HCT116 (cell line): ENCODE data around the gene NPHP3. TPM values are rescaled to one million over a fixed set of nuclear protein-coding genes. Genes with fewer than 3 reads are reported as not detected.

Experiments used
- ATAC-seq: fragments of 200-7000 bp; cut with Tn5 transposase; 2 replicates; pipeline ENCODE4 v1.9.1; 2020; ENCODE audit warnings: mild to moderate bottlenecking, moderate library complexity
- BruUV-seq: library from RNA; stranded (reverse); fragments of 400-500 nt; replicated peaks from 2 replicates; lab custom pipeline; 2021; lab: Mats Ljungman, UMichigan
- CTCF ChIA-PET: fragments of 300-600 bp; sonication (Branson Sonifier 250); formaldehyde crosslinking; loops from one replicate; lab custom pipeline; 2021; ENCODE audit warnings: antibody characterized with exemption; lab: Charles Lee
- POLR2A ChIA-PET: fragments of 300-600, 350-600 bp; sonication (Branson Sonifier 250); formaldehyde crosslinking; loops from one replicate; lab custom pipeline; 2021; ENCODE audit warnings: antibody characterized with exemption; lab: Charles Lee
- RAD21 ChIA-PET, 2 experiments: fragments of 300-600 bp; sonication (Branson Sonifier 250); formaldehyde crosslinking; loops; one replicate each; lab custom pipeline; 2023; ENCODE audit warnings: low total read pairs in 2 of 2; ENCODE audit not compliant: uncharacterized antibody in 2 of 2, unreplicated experiment in 2 of 2, low non-redundant PET in 1 of 2; lab: Charles Lee
- DNase-seq: peaks from one replicate; pipeline ENCODE4 v3.0.0-alpha.2; 2010; ENCODE audit warnings: low read depth, low spot score
- H2AFZ ChIP-seq: fragments of 200-600 bp; shearing (Covaris generic), sonication (generic); 2 replicates; pipeline ENCODE4 v1.6.1; 2017; ENCODE audit warnings: low read depth, mixed run types, mixed read lengths, antibody characterized with exemption, low read length; ENCODE audit not compliant: poor library complexity, severe bottlenecking
- H3K27ac ChIP-seq: 2 replicates; pipeline ENCODE4 v1.5.1; 2012; ENCODE audit warnings: low read depth, low read length
- H3K27me3 ChIP-seq: fragments of 200-600 bp; sonication (generic); 2 replicates; pipeline ENCODE4 v1.6.1; 2016; ENCODE audit warnings: mixed run types, low read length, mixed read lengths; ENCODE audit not compliant: insufficient read depth
- H3K36me3 ChIP-seq, 2 experiments: fragments of 200-500 bp in 1 of 2; fragments of 200-600 bp in 1 of 2; sonication (Bioruptor generic) in 1 of 2; sonication (generic) in 1 of 2; 2 replicates each; pipeline versions ENCODE4 v1.5.1 to v1.6.1; 2014 to 2016; ENCODE audit warnings: low read length in 2 of 2, inconsistent platforms in 1 of 2, mixed read lengths in 1 of 2, mixed run types in 1 of 2; ENCODE audit not compliant: insufficient read depth in 2 of 2, control insufficient read depth in 1 of 2
- H3K4me1 ChIP-seq, 2 experiments: fragments of 200-600 bp in 1 of 2; sonication (generic) in 1 of 2; 2 replicates each; pipeline versions ENCODE4 v1.5.1 to v1.6.1; 2012 to 2017; ENCODE audit warnings: low read length in 2 of 2, inconsistent platforms in 1 of 2, mild to moderate bottlenecking in 1 of 2, mixed read lengths in 1 of 2, mixed run types in 1 of 2, moderate library complexity in 1 of 2; ENCODE audit not compliant: insufficient read depth in 2 of 2, control insufficient read depth in 1 of 2
- H3K4me2 ChIP-seq: fragments of 200-600 bp; sonication (generic); 2 replicates; pipeline ENCODE4 v1.6.1; 2017; ENCODE audit warnings: mixed run types, low read length, mixed read lengths
- H3K4me3 ChIP-seq, 2 experiments: fragments of 200-600 bp in 1 of 2; sonication (generic) in 1 of 2; replicated peaks in 1 of 2; 2 replicates each; pipeline ENCODE4 v1.5.1; 2011 to 2016; ENCODE audit warnings: low read length in 2 of 2, control low read depth in 1 of 2, low read depth in 1 of 2, mild to moderate bottlenecking in 1 of 2, mixed read lengths in 1 of 2, mixed run types in 1 of 2
- H3K79me2 ChIP-seq: fragments of 200-600 bp; sonication (generic); 2 replicates; pipeline ENCODE4 v1.6.1; 2017; ENCODE audit warnings: mild to moderate bottlenecking, mixed run types, low read length, moderate library complexity, mixed read lengths; ENCODE audit not compliant: insufficient read depth
- H3K9ac ChIP-seq: fragments of 200-600 bp; sonication (generic); 2 replicates; pipeline ENCODE4 v1.6.1; 2016; ENCODE audit warnings: low read length, mixed read lengths
- H3K9me2 ChIP-seq: fragments of 200-600 bp; sonication (generic), shearing (Covaris generic); 2 replicates; pipeline ENCODE4 v1.6.1; 2017; ENCODE audit warnings: mixed run types, mild to moderate bottlenecking, moderate library complexity; ENCODE audit not compliant: insufficient read depth
- H3K9me3 ChIP-seq, 2 experiments: fragments of 200-500 bp in 1 of 2; fragments of 200-600 bp in 1 of 2; sonication (Bioruptor generic) in 1 of 2; sonication (generic) in 1 of 2; 2 replicates each; pipeline ENCODE4 v1.6.1; 2014 to 2017; ENCODE audit warnings: low read length in 2 of 2, mixed read lengths in 2 of 2, inconsistent platforms in 1 of 2, low read depth in 1 of 2, mild to moderate bottlenecking in 1 of 2, mixed run types in 1 of 2, moderate library complexity in 1 of 2; ENCODE audit not compliant: control insufficient read depth in 1 of 2, insufficient read depth in 1 of 2
- H4K20me1 ChIP-seq: fragments of 200-600 bp; sonication (generic), shearing (Covaris generic); 2 replicates; pipeline ENCODE4 v1.6.1; 2017; ENCODE audit warnings: mixed run types, mild to moderate bottlenecking, moderate library complexity; ENCODE audit not compliant: insufficient read depth
- ATF3 ChIP-seq: IDR thresholded peaks from 2 replicates; pipeline ENCODE4 v1.6.1; 2012
- CBX3 ChIP-seq: IDR thresholded peaks from 2 replicates; pipeline ENCODE4 v1.6.1; 2012; ENCODE audit warnings: low read depth
- EGR1 ChIP-seq: IDR thresholded peaks from 2 replicates; pipeline ENCODE4 v1.6.1; 2012; ENCODE audit warnings: low read depth
- JUND ChIP-seq: IDR thresholded peaks from 2 replicates; pipeline ENCODE4 v1.6.1; 2012
- POLR2AphosphoS5 ChIP-seq: IDR thresholded peaks from 2 replicates; pipeline ENCODE4 v1.6.1; 2011; ENCODE audit warnings: mild to moderate bottlenecking, low read depth, low read length, moderate library complexity
- REST ChIP-seq: IDR thresholded peaks from 2 replicates; pipeline ENCODE4 v1.6.1; 2012; ENCODE audit warnings: low read depth
- SRF ChIP-seq: IDR thresholded peaks from 2 replicates; pipeline ENCODE4 v1.6.1; 2012; ENCODE audit warnings: low read depth
- ZNF274 ChIP-seq: fragments of 200-500 bp; sonication (Bioruptor generic); IDR thresholded peaks from 2 replicates; pipeline ENCODE4 v1.6.1; 2014; ENCODE audit warnings: mild to moderate bottlenecking, low read depth, low read length, inconsistent platforms
- intact Hi-C: fragments of 100-400 bp; cut with micrococcal nuclease; formaldehyde crosslinking; loops from 2 replicates; pipeline ENCODE4 v1.10.0; 2022
- total RNA-seq: library from RNA; stranded (reverse); gene quantifications from one replicate; pipeline ENCODE4 v1.2.1, GENCODE V29; 2021; ENCODE audit not compliant: unreplicated experiment

NPHP3 gene
- total RNA-seq, 1 experiment from 2014 or later: 15.5 TPM

- no peak overlapping the region for H3K27ac ChIP-seq
- no peaks in the 10 kb centered on the region; a peak in 1 of 4 replicates for H3K9me3 ChIP-seq
- peaks cover 24 to 28% of the 10 kb centered on the region in 2 experiments for H3K36me3 ChIP-seq
- TF ChIP-seq POLR2AphosphoS5 (no peak), JUND (no peak), REST (no peak), SRF (no peak), CBX3 (no peak), ZNF274 (no peak), ATF3 (no peak), EGR1 (no peak)
- TF ChIP-seq, all 23 proteins: peak for 0
- no peaks in the 10 kb centered on the region for H3K4me1 ChIP-seq
- ChIA-PET RAD21 (no interaction called here), CTCF (interaction anchor here (1.1 kb wide), 1 partner anchor 27 kb away, joined by 3 read pairs; no protein-coding TSS in a partner anchor), POLR2A (interaction anchor here (1.4 kb wide), 1 partner anchor 10 kb away, joined by 3 read pairs; the partner anchor contains the start of genes ACAD11 and UBA5)
- H4K20me1 ChIP-seq: no peaks in the 10 kb centered on the region
- peaks cover 36% of the 10 kb centered on the region for H3K79me2 ChIP-seq
- ATAC-seq (no peak), DNase-seq (no peak)
- no peak overlapping the region for H3K4me3 ChIP-seq
- H3K9me2 ChIP-seq: no peaks in the 10 kb centered on the region
- H3K4me2 ChIP-seq: no peak overlapping the region
- no peaks in the 10 kb centered on the region for H3K27me3 ChIP-seq
- H2AFZ ChIP-seq: no peak overlapping the region
- no TSS peak for BruUV-seq
- intact Hi-C loops: no loop called here
- H3K9ac ChIP-seq: no peak overlapping the region
Measured at GRCh38 chr3:132669256-132669777, 52.9 kb downstream of the NPHP3 start.
